NCI-H345 treated with DMSO at 0.1 percent for 48 hours (cell line): ENCODE measurements around the gene TMEM258.

ENCODE experiments used
- DNase-seq: peaks from one replicate; lab custom pipeline; 2025; ENCODE audit not compliant: unreplicated experiment; lab: John Stamatoyannopoulos, UW

Gene TMEM258

DNA sequence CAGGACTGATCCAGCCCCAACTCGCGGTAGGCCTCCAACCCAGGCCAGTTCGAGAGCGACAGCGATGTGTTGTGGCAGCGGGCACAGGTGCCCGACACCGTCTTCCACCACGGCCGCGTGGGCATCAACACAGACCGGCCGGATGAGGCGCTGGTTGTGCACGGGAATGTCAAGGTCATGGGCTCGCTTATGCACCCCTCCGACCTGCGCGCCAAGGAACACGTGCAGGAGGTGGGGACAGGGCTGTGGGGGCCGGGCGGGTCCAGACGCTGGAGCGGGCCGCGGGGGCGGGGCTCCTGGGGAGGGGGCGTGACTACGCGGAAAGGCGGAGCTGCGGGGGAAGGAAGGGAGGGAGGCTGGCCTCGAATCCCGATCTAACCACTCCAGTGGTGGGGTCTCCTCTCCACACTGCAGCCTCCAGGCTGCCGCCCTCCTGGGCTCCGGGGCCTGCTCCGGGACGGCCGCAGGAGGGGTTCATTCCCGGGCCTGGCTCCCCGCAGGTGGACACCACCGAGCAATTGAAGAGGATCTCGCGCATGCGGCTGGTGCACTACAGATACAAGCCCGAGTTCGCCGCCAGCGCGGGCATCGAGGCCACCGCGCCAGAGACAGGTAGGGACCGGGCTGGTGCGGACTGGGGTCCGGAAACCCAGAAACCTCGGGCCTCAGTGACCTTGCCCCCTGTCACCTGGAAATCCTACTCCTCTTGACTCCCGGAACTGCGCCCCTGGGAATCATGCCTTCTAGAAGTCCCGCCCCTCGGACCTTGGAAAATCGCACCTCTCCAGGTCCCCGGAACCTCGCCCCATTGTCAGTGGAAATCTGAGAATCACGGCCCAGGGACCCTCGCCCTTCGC lies 14.9 kb downstream of the TMEM258 start:
- no peak for DNase-seq

DNA sequence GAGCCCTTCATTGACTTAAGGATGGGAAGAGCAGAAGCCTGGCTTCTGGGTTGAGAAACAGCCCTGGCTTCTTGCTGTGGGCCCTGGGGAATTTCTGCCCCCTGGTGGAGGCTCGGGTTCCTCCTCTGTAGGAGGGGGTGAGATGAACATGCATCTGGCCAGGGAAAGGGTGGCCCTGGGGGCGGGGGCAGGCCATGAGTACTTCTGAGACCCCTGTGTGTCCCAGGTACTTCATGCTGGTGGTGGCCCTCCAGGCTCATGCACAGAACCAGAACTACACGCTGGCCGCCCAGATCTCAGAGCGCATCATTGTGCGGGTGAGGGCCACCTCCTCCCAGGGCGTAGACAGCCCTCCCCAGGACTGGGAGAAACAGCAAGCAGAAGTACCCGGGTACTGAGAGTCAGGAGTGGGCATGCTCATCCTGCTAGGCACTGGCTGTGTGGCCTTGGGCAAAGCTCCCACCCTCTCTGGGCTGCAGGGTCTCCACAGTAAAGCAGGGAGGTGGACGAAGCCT lies 15.8 kb downstream of the TMEM258 start:
- no peak for DNase-seq

DNA sequence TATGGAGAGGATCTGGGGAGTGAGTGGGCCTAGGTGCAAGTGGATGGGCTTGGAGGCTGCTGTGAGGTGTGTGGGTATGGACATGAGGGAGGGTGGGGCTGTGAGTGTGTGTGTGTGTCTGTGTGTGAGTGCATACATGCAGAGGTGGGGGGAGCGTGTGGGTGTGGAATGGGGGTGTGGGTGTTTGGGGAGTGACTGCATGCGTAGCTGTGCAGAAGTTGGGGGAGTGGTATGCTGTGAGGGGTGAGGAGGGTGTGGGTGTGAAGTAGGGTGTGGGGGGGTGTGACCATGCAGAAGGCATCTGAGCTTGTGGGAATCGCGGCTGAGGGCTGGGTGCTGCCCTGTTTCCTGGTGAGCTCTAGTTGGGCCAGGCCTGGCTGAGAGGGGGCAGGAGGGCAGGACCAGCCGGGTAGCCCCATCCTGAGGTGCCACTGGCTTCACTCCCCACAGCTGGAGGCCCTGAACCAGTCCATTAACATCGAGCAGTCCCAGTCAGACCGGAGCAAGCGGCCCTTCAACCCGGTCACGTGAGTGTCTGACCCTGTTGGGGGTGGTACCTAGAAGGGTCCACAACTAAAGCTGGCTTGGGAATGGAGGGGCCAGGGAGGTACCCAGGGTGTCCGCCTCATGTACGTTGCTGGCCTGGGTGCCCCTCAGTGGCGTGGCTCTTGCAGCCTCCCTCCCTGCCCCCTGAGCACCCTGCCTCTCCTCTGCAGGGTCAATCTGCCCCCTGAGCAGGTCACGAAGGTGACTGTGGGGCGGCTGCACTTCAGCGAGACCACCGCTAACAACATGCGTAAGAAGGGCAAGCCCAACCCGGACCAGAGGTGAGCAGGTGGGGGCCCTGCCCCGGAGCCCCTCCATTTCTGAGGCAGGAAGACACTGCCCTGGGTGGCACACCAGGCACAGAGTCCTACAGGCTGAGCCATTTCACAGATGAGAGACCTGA lies 16.5 kb downstream of the TMEM258 start:
- no peak for DNase-seq

- no peak for DNase-seq
Observed at GRCh38 chr11:61775106-61775505, 17.3 kb downstream of the TMEM258 start.

DNA sequence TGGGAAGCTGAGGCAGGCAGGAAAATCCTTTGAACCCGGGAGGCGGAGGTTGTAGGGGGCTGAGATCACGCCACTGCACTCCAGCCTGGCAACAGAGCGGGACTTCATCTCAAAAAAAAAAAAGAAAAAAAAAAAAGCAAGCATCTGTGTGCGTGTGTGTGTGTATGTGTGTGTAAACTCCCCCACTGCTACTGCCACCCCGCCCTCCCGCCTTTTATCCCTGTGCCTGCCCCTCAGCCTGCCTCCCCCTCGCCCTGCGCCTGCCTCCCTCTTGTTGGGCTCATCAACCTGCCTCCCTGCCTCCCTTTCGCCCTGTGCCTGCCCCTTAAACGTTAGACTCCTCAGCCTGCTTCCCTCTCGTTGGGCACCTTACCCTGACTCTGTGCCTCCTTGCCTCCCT lies 18.0 kb downstream of the TMEM258 start:
- no peak for DNase-seq

GRCh38 chr11:61773809-61774208 lies 18.6 kb downstream of the TMEM258 start:
- no peak for DNase-seq

DNA sequence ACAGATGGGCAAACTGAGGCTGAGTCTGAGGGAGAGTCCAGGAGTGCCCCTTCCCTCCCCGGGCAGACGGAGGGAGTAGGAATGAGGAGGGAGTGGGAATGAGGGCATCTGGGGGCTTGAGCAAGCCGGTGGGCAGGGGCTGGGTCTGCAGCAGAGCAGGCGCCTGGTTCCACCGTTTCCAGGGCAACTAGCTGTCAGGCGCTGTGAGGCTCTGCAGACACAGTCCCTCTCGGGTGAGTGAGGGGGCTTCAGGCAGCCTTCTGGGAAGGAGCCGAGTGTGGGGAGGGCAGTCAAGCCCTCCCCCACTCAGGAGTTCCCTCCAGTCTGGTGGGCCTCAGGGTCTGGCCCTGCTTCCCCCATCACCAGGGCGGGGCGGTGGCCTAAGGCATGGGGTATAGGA lies 19.0 kb downstream of the TMEM258 start:
- no peak for DNase-seq

GRCh38 chr11:61771985-61772455 lies 20.4 kb downstream of the TMEM258 start:
- no peak for DNase-seq

- no peak for DNase-seq
Observed at GRCh38 chr11:61771195-61771894, 21.1 kb downstream of the TMEM258 start.

DNA sequence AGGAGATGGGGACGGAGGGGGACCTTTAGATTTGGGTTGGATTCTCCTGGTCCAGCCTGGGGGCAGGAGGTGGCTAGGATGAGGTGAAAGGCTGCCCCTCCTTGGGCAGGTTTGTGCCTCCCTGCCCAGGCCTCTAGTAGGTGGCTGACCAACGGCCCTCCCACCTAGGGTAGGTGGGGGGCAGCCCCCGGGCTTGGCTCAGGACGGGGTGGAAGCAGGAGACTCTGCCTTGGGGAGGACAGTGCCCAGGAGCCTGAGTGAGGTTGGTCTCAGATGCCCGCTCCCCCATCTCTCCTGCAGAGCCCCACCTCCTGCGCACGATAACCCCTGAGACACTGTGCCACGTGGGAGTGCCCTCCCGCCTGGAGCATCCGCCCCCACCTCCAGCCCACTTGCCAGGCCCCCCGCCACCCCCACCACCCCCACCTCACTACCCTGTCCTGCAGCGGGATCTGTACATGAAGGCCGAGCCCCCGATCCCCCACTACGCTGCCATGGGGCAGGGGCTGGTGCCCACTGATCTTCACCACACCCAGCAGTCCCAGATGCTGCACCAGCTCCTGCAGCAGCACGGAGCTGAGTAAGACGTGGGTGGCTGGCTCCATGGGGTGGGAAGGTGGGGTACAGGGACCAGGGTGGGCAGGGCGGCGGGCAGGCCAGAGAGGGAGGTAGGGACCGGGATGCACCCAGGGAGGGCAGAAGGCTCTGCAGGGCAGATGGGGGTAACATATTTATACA lies 22.3 kb downstream of the TMEM258 start:
- DNase-seq = no peak

GRCh38 chr11:61769169-61769920 lies 23.1 kb downstream of the TMEM258 start:
- no peak for DNase-seq

DNA sequence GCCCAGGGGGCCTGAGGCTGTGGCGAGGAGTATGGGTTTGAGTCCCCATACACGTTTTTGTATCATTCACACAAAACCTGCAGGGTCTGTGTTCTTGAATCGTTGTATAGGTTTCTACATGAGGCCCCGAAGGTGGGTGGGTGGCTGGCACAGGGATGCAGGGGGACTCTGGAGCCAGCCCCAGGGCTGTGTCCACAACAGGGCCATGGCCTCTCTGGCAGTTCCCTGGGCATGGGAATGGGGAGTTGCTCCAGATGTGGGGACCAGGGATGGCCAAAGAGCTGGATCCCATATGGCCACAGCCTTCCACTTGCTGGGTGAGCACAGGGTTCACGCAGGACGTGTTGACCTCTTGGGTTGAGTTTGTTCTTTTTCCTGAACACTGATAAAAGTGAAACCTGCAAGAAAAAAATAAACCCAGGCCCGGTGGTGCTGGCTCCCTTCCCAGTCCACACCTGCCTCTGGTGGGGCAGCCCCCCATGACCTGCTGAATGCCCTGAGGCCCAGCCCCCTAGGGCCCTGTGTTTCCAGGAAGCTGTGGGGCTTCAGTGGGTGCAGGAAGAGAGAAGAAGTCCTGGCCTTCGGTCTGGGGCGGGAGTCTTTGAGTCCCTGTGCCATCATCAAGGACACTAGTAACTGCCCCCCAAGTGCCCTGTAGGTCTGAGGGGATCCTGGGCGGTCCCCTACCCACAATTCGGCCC lies 23.9 kb downstream of the TMEM258 start:
- no peak for DNase-seq

- no peak for DNase-seq
Observed at GRCh38 chr11:61766353-61766841, 26.0 kb downstream of the TMEM258 start.

DNA sequence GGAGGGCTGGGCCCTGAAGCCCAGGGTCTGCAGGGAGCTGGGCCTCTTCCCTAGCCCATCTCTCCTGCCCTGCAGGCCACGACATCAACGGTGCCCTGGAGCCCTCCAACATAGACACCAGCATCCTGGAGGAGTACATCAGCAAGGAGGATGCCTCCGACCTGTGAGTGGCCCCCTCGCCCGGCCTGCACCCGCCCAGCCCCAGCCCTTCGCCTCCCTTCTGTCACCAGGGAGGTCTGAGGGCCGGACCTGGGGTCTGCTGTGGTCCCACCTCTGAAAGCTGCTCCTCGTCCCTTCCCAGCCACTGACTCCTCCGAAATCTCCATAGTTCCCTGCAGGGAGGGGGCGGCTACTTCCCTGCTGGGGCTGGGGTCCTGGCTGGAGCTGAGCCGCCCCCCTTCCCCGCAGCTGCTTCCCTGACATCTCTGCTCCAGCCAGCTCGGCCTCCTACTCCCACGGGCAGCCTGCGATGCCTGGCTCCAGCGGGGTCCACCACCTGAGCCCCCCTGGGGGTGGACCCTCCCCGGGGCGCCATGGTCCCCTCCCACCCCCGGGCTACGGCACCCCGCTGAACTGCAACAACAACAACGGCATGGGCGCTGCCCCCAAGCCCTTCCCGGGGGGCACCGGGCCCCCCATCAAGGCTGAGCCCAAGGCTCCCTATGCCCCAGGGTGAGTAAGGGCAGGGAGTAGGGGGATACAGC lies 26.7 kb downstream of the TMEM258 start:
- no peak for DNase-seq

DNA sequence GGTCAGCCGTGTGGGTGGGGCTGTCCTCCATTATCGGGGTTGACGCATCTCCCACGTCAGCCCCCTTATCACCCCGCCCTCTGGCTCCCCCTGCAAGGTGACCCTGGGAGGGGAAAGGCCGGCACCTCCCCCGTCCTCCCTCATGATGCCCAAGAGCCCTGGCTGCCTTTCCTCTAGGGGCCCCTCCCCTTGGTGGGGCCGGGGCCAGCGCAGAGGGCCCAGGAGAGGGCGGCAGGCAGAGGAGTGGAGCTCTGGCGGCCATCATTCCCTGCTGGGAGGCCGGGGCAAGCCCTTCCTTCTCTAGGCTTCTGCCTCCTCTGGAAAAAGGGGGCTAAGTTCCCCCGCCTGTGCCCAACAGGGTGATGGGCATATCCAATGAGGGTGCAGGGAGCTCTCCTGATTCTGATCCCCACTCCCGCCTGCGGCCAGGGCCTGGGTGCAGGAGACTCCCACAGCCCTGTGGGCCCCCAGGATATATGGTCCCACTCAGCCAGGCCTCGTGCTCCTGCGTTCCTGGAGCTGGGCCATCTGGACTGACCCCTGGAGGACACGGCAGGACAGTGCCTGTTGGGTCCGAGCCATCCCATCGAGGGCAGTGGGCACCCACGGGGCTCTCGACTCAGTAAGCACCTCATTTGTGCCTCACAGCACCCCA lies 27.7 kb downstream of the TMEM258 start:
- no peak for DNase-seq

GRCh38 chr11:61763930-61764605 lies 28.3 kb downstream of the TMEM258 start:
- DNase-seq = no peak

- no peak for DNase-seq
Observed at GRCh38 chr11:61762798-61763197, 29.6 kb downstream of the TMEM258 start.
